ENCODE results near the gene CNTNAP5. TPM values are rescaled to one million over a fixed set of nuclear protein-coding genes. Genes with fewer than 3 reads are reported as not detected.

The CNTNAP5 gene
- total RNA-seq, 1 donor from 2014 or later = not detected

- no peak for DNase-seq (ENCODE audit: low read depth)
Observed at GRCh38 chr2:124540805-124541204, 515.7 kb downstream of the CNTNAP5 start.

GRCh38 chr2:124542932-124543640 is 518.0 kb downstream of the CNTNAP5 start:
- peak; percentile 5 for DNase-seq (ENCODE audit: low read depth)

GRCh38 chr2:124547700-124548099 is 522.6 kb downstream of the CNTNAP5 start:
- DNase-seq (ENCODE audit: low read depth) = no peak

GRCh38 chr2:124558277-124558905 is 533.3 kb downstream of the CNTNAP5 start:
- DNase-seq (ENCODE audit: low read depth) = no peak

DNA sequence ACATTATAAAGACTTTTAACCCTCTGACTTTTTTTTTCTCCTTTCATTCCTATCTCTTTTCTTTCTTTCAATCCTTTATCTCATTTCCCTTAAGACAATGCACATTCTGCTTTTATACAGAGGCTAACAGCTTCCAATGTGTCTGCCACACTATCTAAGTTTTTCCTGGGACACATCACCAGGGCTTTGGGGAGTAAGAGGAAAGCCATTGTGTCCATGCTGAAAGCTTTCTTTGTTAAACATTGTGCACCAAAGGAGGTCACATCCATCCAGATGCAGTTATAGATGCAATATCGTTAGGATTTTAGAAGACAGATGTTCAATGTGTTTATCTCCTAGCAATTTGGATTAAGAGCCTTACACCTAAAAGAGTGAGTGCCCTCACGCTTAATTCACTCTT is 534.1 kb downstream of the CNTNAP5 start:
- no peak for DNase-seq (ENCODE audit: low read depth)

- no peak for DNase-seq (ENCODE audit: low read depth)
Observed at GRCh38 chr2:124560592-124561112, 535.6 kb downstream of the CNTNAP5 start.

GRCh38 chr2:124561486-124561885 is 536.4 kb downstream of the CNTNAP5 start:
- no peak for DNase-seq (ENCODE audit: low read depth)

DNA sequence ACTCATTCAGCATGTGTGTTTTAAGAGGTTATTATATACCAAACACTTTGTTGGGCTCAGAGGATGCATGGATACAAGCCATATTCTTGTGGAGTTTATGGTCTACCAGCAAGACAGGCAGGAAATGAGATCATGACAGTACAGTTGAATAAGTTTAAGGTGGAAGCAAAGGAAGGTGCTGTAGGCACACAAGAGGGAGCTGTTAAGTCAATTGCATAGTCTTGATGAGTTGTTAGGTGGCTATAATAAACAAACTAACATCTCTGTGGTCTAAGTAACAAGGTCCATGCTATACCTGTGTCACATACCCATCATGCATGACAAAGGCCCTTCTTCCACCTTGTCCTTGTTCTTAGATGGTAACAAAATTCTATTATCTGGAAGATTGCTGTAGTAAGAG is 538.3 kb downstream of the CNTNAP5 start:
- DNase-seq (ENCODE audit: low read depth) = no peak

GRCh38 chr2:124566518-124566970 is 541.5 kb downstream of the CNTNAP5 start:
- no peak for DNase-seq (ENCODE audit: low read depth)

DNA sequence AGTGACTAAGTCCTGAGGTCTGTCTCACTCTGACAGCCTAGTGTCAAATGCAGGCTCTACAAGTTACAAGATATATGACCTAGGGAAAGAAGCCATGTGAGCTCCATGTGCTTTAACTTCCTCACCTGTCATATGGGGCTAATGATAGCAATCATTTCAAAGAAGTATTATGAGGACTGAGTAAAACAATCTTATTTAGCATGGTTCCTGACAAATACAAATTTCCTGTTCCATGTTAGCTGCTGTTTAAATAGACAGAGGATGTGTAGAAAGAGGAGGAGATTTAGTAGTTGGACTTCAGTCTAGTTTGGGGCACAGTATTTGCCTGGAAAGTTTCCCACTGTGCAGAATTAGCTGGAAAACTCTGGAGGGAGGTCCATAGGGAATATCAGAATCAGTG is 545.8 kb downstream of the CNTNAP5 start:
- no peak for DNase-seq (ENCODE audit: low read depth)

DNA sequence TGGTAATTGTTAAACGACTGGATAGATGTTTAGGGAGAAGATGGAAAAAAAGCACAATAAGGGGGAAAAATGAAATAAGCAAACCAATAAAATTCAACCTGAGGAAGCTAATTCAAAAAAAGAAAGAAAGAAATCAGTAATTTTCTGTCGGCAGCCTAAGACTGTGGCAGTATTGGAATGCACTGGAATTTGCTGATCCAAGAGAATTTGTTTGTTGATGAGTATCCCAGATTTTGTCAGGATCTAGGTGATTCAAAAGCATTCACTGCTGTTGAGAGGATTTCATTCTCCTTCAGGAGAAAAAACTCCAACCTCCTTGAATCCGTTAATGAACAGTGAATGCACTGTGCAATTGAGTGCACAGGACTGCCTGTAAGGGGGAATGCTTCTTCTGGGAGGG is 546.7 kb downstream of the CNTNAP5 start:
- DNase-seq (ENCODE audit: low read depth) = no peak

GRCh38 chr2:124572934-124573634 is 548.0 kb downstream of the CNTNAP5 start:
- no peak for DNase-seq (ENCODE audit: low read depth)

GRCh38 chr2:124575497-124575896 is 550.4 kb downstream of the CNTNAP5 start:
- DNase-seq (ENCODE audit: low read depth) = no peak

GRCh38 chr2:124580263-124580662 is 555.2 kb downstream of the CNTNAP5 start:
- no peak for DNase-seq (ENCODE audit: low read depth)

GRCh38 chr2:124582387-124582786 is 557.3 kb downstream of the CNTNAP5 start:
- DNase-seq (ENCODE audit: low read depth) = no peak

- no peak for DNase-seq (ENCODE audit: low read depth)
Observed at GRCh38 chr2:124584615-124585014, 559.5 kb downstream of the CNTNAP5 start.

DNA sequence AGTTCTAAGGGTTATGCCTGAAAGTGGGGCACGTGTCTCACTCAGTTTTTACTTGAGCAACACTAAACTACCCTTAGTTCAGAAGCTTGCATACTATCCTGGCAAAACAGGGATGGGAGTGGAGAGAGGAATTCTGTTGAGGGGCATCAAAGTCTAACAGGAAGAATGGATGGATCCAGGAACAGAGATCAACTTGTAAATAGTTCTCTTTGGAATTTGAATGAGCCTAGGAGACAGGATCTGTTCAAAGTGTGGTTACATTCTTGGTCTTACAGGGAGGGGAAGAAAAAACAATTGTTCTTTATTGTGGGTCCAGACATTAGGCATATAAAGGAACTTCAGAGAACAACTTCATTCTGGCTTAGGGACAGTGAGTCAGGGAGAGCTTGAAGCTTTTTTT is 560.2 kb downstream of the CNTNAP5 start:
- no peak for DNase-seq (ENCODE audit: low read depth)

- no peak for DNase-seq (ENCODE audit: low read depth)
Observed at GRCh38 chr2:124586210-124586609, 561.1 kb downstream of the CNTNAP5 start.

DNA sequence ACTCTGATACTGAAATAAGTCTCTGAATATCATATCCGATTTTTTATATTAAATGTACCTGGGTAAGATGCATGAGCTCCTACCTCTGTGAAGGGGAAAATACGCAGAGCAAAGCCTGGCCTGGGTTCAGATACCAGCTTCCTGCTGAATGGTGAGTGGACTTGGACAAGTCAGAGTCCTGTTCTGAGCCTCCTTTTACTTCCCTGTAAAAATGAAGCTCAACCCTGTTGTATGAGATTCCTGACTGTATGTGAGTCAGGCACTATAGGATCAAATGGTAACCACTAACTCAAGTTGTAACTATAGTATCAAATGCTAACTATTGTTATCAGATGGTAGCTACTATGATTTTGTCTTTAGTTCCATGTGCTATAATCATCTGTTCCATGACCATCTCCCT is 561.7 kb downstream of the CNTNAP5 start:
- DNase-seq (ENCODE audit: low read depth) = no peak

DNA sequence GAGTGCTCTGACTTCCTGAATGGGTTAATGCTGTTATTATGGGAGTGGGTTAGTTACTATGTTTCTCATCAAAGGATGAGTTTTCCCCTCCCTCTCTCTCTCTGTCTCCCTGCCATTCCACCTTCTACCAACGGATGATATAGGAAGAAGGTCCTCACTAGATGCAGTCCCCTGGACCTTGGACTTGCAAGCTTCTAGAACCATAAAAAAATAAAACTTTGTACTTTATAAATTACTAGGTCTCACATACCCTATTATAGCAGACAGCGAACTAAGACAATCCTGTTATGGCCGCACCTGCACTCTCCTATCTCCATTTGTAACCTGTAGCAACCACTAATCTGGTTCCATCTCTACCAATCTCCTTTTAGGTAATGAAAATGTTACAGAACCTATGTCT is 564.9 kb downstream of the CNTNAP5 start:
- DNase-seq (ENCODE audit: low read depth) = no peak

DNA sequence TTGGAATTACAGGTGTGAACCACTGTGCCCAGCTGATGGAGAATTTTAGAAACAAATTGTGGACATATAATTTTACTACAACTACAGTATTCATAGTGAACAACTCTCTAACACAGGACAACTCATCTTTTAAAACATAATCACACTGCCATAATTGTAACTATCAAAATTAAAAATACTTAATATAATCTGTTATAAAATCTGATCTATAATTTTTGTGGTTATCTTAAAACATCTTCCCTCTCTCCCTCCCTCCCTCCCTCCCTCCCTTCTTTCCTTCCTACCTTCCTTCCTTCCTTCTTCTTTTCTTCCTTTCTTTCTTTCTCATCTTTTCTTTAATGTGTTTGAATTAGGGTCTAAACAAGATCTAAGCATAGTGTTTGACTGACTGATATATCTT is 577.7 kb downstream of the CNTNAP5 start:
- DNase-seq (ENCODE audit: low read depth) = no peak

- DNase-seq (ENCODE audit: low read depth) = no peak
Observed at GRCh38 chr2:124604940-124605339, 579.9 kb downstream of the CNTNAP5 start.

Measured in myocyte (in vitro differentiated cells).